ENCODE data around the gene PAK2. TPM values are rescaled to one million over a fixed set of nuclear protein-coding genes. Genes with fewer than 3 reads are reported as not detected.
"Not testable (repeated sequence)": the region's sequence is repeated elsewhere in the genome, so short reads cannot be mapped to it uniquely, and the experiment has no call there.

Gene PAK2
- total RNA-seq, 1 donor = 57.0 TPM

GRCh38 chr3:196711838-196712513, 27.7 kb upstream of the PAK2 start, which contains the start of the genes CEP19 and PIGX:
Gene CEP19, minus strand, starts transcription at chr3:196712250. Its CDS starts 3,593 bp downstream, at chr3:196708657.
Gene PIGX, plus strand, starts transcription at chr3:196712377.
- peak; percentile 91 for DNase-seq (ENCODE audit: low read depth)
- H3K4me3 ChIP-seq (ENCODE audit: low read depth, low read length) = peak within 1 kb of the TSS; percentile 95
- TF ChIP-seq CTCF (IDR thresholded peaks at IDR 0.05; ENCODE audit: insufficient read depth, low read depth, low read length) = no peak

GRCh38 chr3:196712514-196713413, 26.9 kb upstream of the PAK2 start:
- H3K4me3 ChIP-seq (ENCODE audit: low read depth, low read length) = peak overlapping the region; percentile 95
- peak; percentile 77 for DNase-seq (ENCODE audit: low read depth)
- no peak for TF ChIP-seq CTCF (IDR thresholded peaks at IDR 0.05; ENCODE audit: insufficient read depth, low read depth, low read length)

GRCh38 chr3:196717162-196717561, 22.5 kb upstream of the PAK2 start:
- not testable (repeated sequence) for H3K4me3 ChIP-seq (ENCODE audit: low read depth, low read length); DNase-seq (ENCODE audit: low read depth)

- DNase-seq (ENCODE audit: low read depth) = no peak
- H3K4me3 ChIP-seq (ENCODE audit: low read depth, low read length) = no peak overlapping the region
- no peak for TF ChIP-seq CTCF (IDR thresholded peaks at IDR 0.05; ENCODE audit: insufficient read depth, low read depth, low read length)
Measured at GRCh38 chr3:196721097-196721496, 18.6 kb upstream of the PAK2 start.

GRCh38 chr3:196726788-196727675, 12.6 kb upstream of the PAK2 start:
- TF ChIP-seq CTCF (IDR thresholded peaks at IDR 0.05; ENCODE audit: insufficient read depth, low read depth, low read length) = no peak
- no peak overlapping the region for H3K4me3 ChIP-seq (ENCODE audit: low read depth, low read length)
- no peak for DNase-seq (ENCODE audit: low read depth)

GRCh38 chr3:196735751-196736150, 3.9 kb upstream of the PAK2 start:
- H3K4me3 ChIP-seq (ENCODE audit: low read depth, low read length) = no peak overlapping the region
- TF ChIP-seq CTCF (IDR thresholded peaks at IDR 0.05; ENCODE audit: insufficient read depth, low read depth, low read length) = no peak
- DNase-seq (ENCODE audit: low read depth) = peak; percentile 42
